ENCODE measurements around the gene SLC19A1. TPM values are rescaled to one million over a fixed set of nuclear protein-coding genes. Genes with fewer than 3 reads are reported as not detected.

The SLC19A1 gene
- total RNA-seq, 1 experiment from 2014 or later = 25.0 TPM

GRCh38 chr21:45536301-45537081 lies 5.7 kb downstream of the SLC19A1 start:
- Histone ChIP-seq H3K9me3 (ENCODE audit: insufficient read depth, low read depth) (no peaks in the 10 kb centered on the region), H3K36me3 (ENCODE audit: low read depth) (no peaks in the 10 kb centered on the region), H3K4me2 (no peak overlapping the region), H3K4me3 (no peak overlapping the region), H3K27me3 (ENCODE audit: insufficient read depth, low read depth) (no peaks in the 10 kb centered on the region), H4K20me1 (ENCODE audit: insufficient read depth) (no peaks in the 10 kb centered on the region), H3K9me2 (ENCODE audit: insufficient read depth) (no peaks in the 10 kb centered on the region), H2AFZ (no peak overlapping the region), H3K79me2 (ENCODE audit: low read depth) (peaks cover 18% of the 10 kb centered on the region), H3K4me1 (replicated peaks; ENCODE audit: insufficient read depth) (0 out of 2 replicates have a peak, but pooled peaks cover 6% of the 10 kb centered on the region), H3K27ac (no peak overlapping the region), H3F3A (ENCODE audit: insufficient read depth, low read depth) (no peaks in the 10 kb centered on the region)
- no TSS peak for BruUV-seq (replicated peaks)
- CTCF ChIA-PET = no interaction called here
- intact Hi-C loops (cut with micrococcal nuclease; ENCODE audit: unreplicated experiment) = no loop called here
- POLR2A ChIA-PET (ENCODE audit: unreplicated experiment) = no interaction called here
- no peak for DNase-seq
- TF ChIP-seq CTCF (conservative IDR thresholded peaks at IDR 0.05) (no peak), EZH2 (IDR thresholded peaks at IDR 0.05; ENCODE audit: low read depth) (no peak)

GRCh38 chr21:45535341-45536081 lies 6.7 kb downstream of the SLC19A1 start:
- H2AFZ ChIP-seq = no peak overlapping the region
- no peak for DNase-seq
- ChIA-PET POLR2A (ENCODE audit: unreplicated experiment) (no interaction called here), CTCF (no interaction called here)
- BruUV-seq (replicated peaks) = no TSS peak
- H3K79me2 ChIP-seq (ENCODE audit: low read depth) = peaks cover 8% of the 10 kb centered on the region; the same call in 1 of the 2 replicates
- TF ChIP-seq EZH2 (IDR thresholded peaks at IDR 0.05; ENCODE audit: low read depth) (no peak), CTCF (conservative IDR thresholded peaks at IDR 0.05) (no peak)
- no peaks in the 10 kb centered on the region for H3K27me3 ChIP-seq (ENCODE audit: insufficient read depth, low read depth)
- no peaks in the 10 kb centered on the region for H3K9me2 ChIP-seq (ENCODE audit: insufficient read depth)
- H4K20me1 ChIP-seq (ENCODE audit: insufficient read depth) = no peaks in the 10 kb centered on the region
- H3K4me2 ChIP-seq = no peak overlapping the region
- no peaks in the 10 kb centered on the region for H3K36me3 ChIP-seq (ENCODE audit: low read depth)
- no peaks in the 10 kb centered on the region for H3F3A ChIP-seq (ENCODE audit: insufficient read depth, low read depth)
- intact Hi-C loops (cut with micrococcal nuclease; ENCODE audit: unreplicated experiment) = no loop called here
- H3K4me3 ChIP-seq = no peak overlapping the region
- H3K4me1 ChIP-seq (replicated peaks; ENCODE audit: insufficient read depth) = no peaks in the 10 kb centered on the region
- no peaks in the 10 kb centered on the region for H3K9me3 ChIP-seq (ENCODE audit: insufficient read depth, low read depth)
- no peak overlapping the region for H3K27ac ChIP-seq

GRCh38 chr21:45534636-45535331 lies 7.5 kb downstream of the SLC19A1 start:
- no TSS peak for BruUV-seq (replicated peaks)
- H3K27me3 ChIP-seq (ENCODE audit: insufficient read depth, low read depth) = no peaks in the 10 kb centered on the region
- TF ChIP-seq EZH2 (IDR thresholded peaks at IDR 0.05; ENCODE audit: low read depth) (no peak), CTCF (conservative IDR thresholded peaks at IDR 0.05) (no peak)
- no peak overlapping the region for H3K4me2 ChIP-seq
- no peak overlapping the region for H3K27ac ChIP-seq
- CTCF ChIA-PET = no interaction called here
- no peaks in the 10 kb centered on the region for H3K9me3 ChIP-seq (ENCODE audit: insufficient read depth, low read depth)
- no peak overlapping the region for H2AFZ ChIP-seq
- H3K4me1 ChIP-seq (replicated peaks; ENCODE audit: insufficient read depth) = no peaks in the 10 kb centered on the region
- POLR2A ChIA-PET (ENCODE audit: unreplicated experiment) = no interaction called here
- no peaks in the 10 kb centered on the region for H3F3A ChIP-seq (ENCODE audit: insufficient read depth, low read depth)
- H3K4me3 ChIP-seq = no peak overlapping the region
- peaks cover 4% of the 10 kb centered on the region for H3K36me3 ChIP-seq (ENCODE audit: low read depth)
- H3K79me2 ChIP-seq (ENCODE audit: low read depth) = 0 out of 2 replicates have a peak, but pooled peaks cover 1% of the 10 kb centered on the region
- H4K20me1 ChIP-seq (ENCODE audit: insufficient read depth) = no peaks in the 10 kb centered on the region
- H3K9me2 ChIP-seq (ENCODE audit: insufficient read depth) = no peaks in the 10 kb centered on the region
- intact Hi-C loops (cut with micrococcal nuclease; ENCODE audit: unreplicated experiment) = no loop called here
- no peak for DNase-seq

Measured in PC-9 (cell line).